Activated T-helper 9 cell treated with anti-CD3 and anti-CD28 coated beads, Interleukin-2, amount 50 U/mL, for 16 hours (primary cell): ENCODE measurements around the gene ENO2.
"Not testable (repeated sequence)": the region's sequence is repeated elsewhere in the genome, so short reads cannot be mapped to it uniquely, and the experiment has no call there.

Experiments
- DNase-seq: peaks from one replicate; pipeline ENCODE4 v3.0.0-alpha.2; 2020; ENCODE audit warnings: low read depth

Gene ENO2

GRCh38 chr12:6886206-6886999 lies 28.0 kb upstream of the ENO2 start:
- DNase-seq: not testable (repeated sequence)

- DNase-seq: no peak
Measured at GRCh38 chr12:6887460-6887859, 26.9 kb upstream of the ENO2 start.

GRCh38 chr12:6888360-6888759 lies 26.0 kb upstream of the ENO2 start:
- no peak for DNase-seq

GRCh38 chr12:6888794-6889193 lies 25.6 kb upstream of the ENO2 start:
- not testable (repeated sequence) for DNase-seq

GRCh38 chr12:6889775-6890573 lies 24.4 kb upstream of the ENO2 start:
- DNase-seq: not testable (repeated sequence)

GRCh38 chr12:6890789-6891645 lies 23.4 kb upstream of the ENO2 start:
- DNase-seq: peak; percentile 99

GRCh38 chr12:6891646-6892001 lies 22.8 kb upstream of the ENO2 start:
- DNase-seq: no peak

GRCh38 chr12:6892683-6893082 lies 21.7 kb upstream of the ENO2 start:
- not testable (repeated sequence) for DNase-seq

GRCh38 chr12:6894321-6894720 lies 20.1 kb upstream of the ENO2 start:
- DNase-seq: no peak

GRCh38 chr12:6896846-6897435 lies 17.4 kb upstream of the ENO2 start:
- DNase-seq: no peak

- no peak for DNase-seq
Measured at GRCh38 chr12:6899427-6899826, 15.0 kb upstream of the ENO2 start.

GRCh38 chr12:6899837-6900519 lies 14.4 kb upstream of the ENO2 start:
- DNase-seq: no peak

GRCh38 chr12:6902448-6902847 lies 11.9 kb upstream of the ENO2 start:
- DNase-seq: no peak

GRCh38 chr12:6903722-6904121 lies 10.7 kb upstream of the ENO2 start:
- DNase-seq: no peak

GRCh38 chr12:6904280-6905276 lies 9.8 kb upstream of the ENO2 start, which contains the start of gene LRRC23:
TSS of gene LRRC23 (plus strand) at chr12:6904822. CDS start at chr12:6905634, 812 bp downstream.
- peak; percentile 96 for DNase-seq

- DNase-seq: no peak
Measured at GRCh38 chr12:6905414-6906040, 8.9 kb upstream of the ENO2 start.

GRCh38 chr12:6908141-6908540 lies 6.2 kb upstream of the ENO2 start:
- DNase-seq: not testable (repeated sequence)

- no peak for DNase-seq
Measured at GRCh38 chr12:6909421-6910145, 4.8 kb upstream of the ENO2 start.
